ENCODE data around the gene PARN.

DNA sequence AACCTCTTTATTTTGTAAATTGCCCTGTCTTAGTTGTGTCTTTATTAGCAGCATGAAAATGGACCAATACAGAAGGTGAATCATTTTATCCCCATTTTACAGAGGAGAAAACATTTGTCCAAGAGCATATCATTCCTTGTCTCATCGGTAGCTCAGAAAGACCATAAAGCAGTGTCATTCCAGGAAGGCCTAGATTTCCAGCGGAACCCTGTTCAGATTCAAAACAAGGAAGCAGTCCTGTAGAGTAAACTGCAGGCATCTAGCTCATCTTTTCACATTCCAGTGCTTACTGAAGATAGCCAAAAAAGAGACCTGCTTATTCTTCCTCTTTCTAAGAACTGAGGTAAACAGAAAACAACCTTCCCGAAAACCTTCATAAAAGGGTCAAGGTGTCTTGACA is 54.0 kb downstream of the PARN start:
- no peak for TF ChIP-seq TCF4 (CRISPR knock-in tag; IDR thresholded peaks at IDR 0.05; ENCODE audit: borderline replicate concordance)
- no peak for TF ChIP-seq ZNF565 (CRISPR knock-in tag; conservative IDR thresholded peaks at IDR 0.05; ENCODE audit: low read depth)
- TF ChIP-seq ZFP30 (CRISPR knock-in tag; IDR thresholded peaks at IDR 0.05), result no peak
- TF ChIP-seq, protein P1, sequence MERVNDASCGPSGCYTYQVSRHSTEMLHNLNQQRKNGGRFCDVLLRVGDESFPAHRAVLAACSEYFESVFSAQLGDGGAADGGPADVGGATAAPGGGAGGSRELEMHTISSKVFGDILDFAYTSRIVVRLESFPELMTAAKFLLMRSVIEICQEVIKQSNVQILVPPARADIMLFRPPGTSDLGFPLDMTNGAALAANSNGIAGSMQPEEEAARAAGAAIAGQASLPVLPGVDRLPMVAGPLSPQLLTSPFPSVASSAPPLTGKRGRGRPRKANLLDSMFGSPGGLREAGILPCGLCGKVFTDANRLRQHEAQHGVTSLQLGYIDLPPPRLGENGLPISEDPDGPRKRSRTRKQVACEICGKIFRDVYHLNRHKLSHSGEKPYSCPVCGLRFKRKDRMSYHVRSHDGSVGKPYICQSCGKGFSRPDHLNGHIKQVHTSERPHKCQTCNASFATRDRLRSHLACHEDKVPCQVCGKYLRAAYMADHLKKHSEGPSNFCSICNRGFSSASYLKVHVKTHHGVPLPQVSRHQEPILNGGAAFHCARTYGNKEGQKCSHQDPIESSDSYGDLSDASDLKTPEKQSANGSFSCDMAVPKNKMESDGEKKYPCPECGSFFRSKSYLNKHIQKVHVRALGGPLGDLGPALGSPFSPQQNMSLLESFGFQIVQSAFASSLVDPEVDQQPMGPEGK (CRISPR knock-in tag; IDR thresholded peaks at IDR 0.05; ENCODE audit: borderline replicate concordance), result no peak

Data from SK-N-SH treated with all-trans-retinoic acid at 6 μM for 48 hours (cell line).